BLaER1 (cell line): ENCODE measurements around the gene DAZAP2.
"Not testable (repeated sequence)": the region's sequence is repeated elsewhere in the genome, so short reads cannot be mapped to it uniquely, and the experiment has no call there.

Source experiments
- H3K27ac ChIP-seq: shearing (Covaris generic); formaldehyde crosslinking; 2 replicates; pipeline ENCODE4 v1.8.1; 2022
- H3K27me3 ChIP-seq: shearing (Covaris generic); formaldehyde crosslinking; 2 replicates; pipeline ENCODE4 v1.8.1; 2022
- H3K36me3 ChIP-seq: shearing (Covaris generic); formaldehyde crosslinking; 2 replicates; pipeline ENCODE4 v1.8.1; 2022
- H3K4me1 ChIP-seq: shearing (Covaris generic); formaldehyde crosslinking; 2 replicates; pipeline ENCODE4 v1.8.1; 2022
- H3K4me2 ChIP-seq: shearing (Covaris generic); formaldehyde crosslinking; 2 replicates; pipeline ENCODE4 v1.8.1; 2022
- H3K4me3 ChIP-seq: shearing (Covaris generic); formaldehyde crosslinking; 2 replicates; pipeline ENCODE4 v1.8.1; 2022
- H3K9ac ChIP-seq: shearing (Covaris generic); formaldehyde crosslinking; 2 replicates; pipeline ENCODE4 v1.8.1; 2022
- H3K9me3 ChIP-seq: shearing (Covaris generic); formaldehyde crosslinking; 2 replicates; pipeline ENCODE4 v1.8.1; 2022
- H4K20me1 ChIP-seq: shearing (Covaris generic); formaldehyde crosslinking; 2 replicates; pipeline ENCODE4 v1.8.1; 2022
- Cebpa-rat ChIP-seq: shearing (Covaris generic); IDR thresholded peaks from 2 replicates; pipeline ENCODE4 v1.8.1; 2022

The DAZAP2 gene

GRCh38 chr12:51269174-51270066 is 30.8 kb downstream of the DAZAP2 start:
- no peaks in the 10 kb centered on the region for H4K20me1 ChIP-seq
- H3K27ac ChIP-seq = peak overlapping the region; percentile 42; the same call in 1 of the 2 replicates
- no peak for TF ChIP-seq Cebpa-rat
- H3K4me3 ChIP-seq = peak overlapping the region; percentile 74
- peak overlapping the region; percentile 75; the same call in 1 of the 2 replicates for H3K9ac ChIP-seq
- peaks cover 30% of the 10 kb centered on the region for H3K4me1 ChIP-seq
- H3K36me3 ChIP-seq = no peaks in the 10 kb centered on the region
- 0 out of 2 replicates have a peak, but pooled peaks cover 4% of the 10 kb centered on the region for H3K27me3 ChIP-seq
- peak overlapping the region; percentile 97 for H3K4me2 ChIP-seq
- H3K9me3 ChIP-seq = no peaks in the 10 kb centered on the region

- H3K9me3 ChIP-seq = no peaks in the 10 kb centered on the region
- peak within 1 kb of the TSS; percentile 75 for H3K9ac ChIP-seq
- peak within 1 kb of the TSS; percentile 97 for H3K4me2 ChIP-seq
- no peak for TF ChIP-seq Cebpa-rat
- peak within 1 kb of the TSS; percentile 74 for H3K4me3 ChIP-seq
- peaks cover 26% of the 10 kb centered on the region for H3K4me1 ChIP-seq
- H3K36me3 ChIP-seq = no peaks in the 10 kb centered on the region
- peak within 1 kb of the TSS; percentile 70; the same call in 1 of the 2 replicates for H3K27ac ChIP-seq
- H3K27me3 ChIP-seq = 0 out of 2 replicates have a peak, but pooled peaks cover 4% of the 10 kb centered on the region
- H4K20me1 ChIP-seq = no peaks in the 10 kb centered on the region
Measured at GRCh38 chr12:51270067-51270950, 31.7 kb downstream of the DAZAP2 start, which contains the start of gene SMAGP. TSS of gene SMAGP (minus strand) at chr12:51270415. CDS start at chr12:51269278, 1,137 bp downstream.

GRCh38 chr12:51270951-51271518 is 32.4 kb downstream of the DAZAP2 start:
- H3K9me3 ChIP-seq = no peaks in the 10 kb centered on the region
- H3K9ac ChIP-seq = no peak overlapping the region; the same call in 1 of the 2 replicates
- peak overlapping the region; percentile 74 for H3K4me3 ChIP-seq
- peaks cover 26% of the 10 kb centered on the region for H3K4me1 ChIP-seq
- H3K27me3 ChIP-seq = 0 out of 2 replicates have a peak, but pooled peaks cover 4% of the 10 kb centered on the region
- no peaks in the 10 kb centered on the region for H4K20me1 ChIP-seq
- no peak overlapping the region for H3K27ac ChIP-seq
- no peaks in the 10 kb centered on the region for H3K36me3 ChIP-seq
- H3K4me2 ChIP-seq = peak overlapping the region; percentile 97
- no peak for TF ChIP-seq Cebpa-rat

GRCh38 chr12:51272810-51273209 is 34.2 kb downstream of the DAZAP2 start:
- H3K9ac ChIP-seq, H3K4me3 ChIP-seq, H3K36me3 ChIP-seq, H4K20me1 ChIP-seq, H3K27me3 ChIP-seq, H3K9me3 ChIP-seq, H3K4me2 ChIP-seq, H3K27ac ChIP-seq: not testable (repeated sequence)
- H3K4me1 ChIP-seq = peaks cover 26% of the 10 kb centered on the region

- Histone ChIP-seq H3K4me3 (no peak overlapping the region), H3K9ac (no peak overlapping the region), H3K4me2 (no peak overlapping the region), H3K4me1 (peaks cover 13% of the 10 kb centered on the region), H4K20me1 (no peaks in the 10 kb centered on the region), H3K27me3 (0 out of 2 replicates have a peak, but pooled peaks cover 4% of the 10 kb centered on the region), H3K36me3 (no peaks in the 10 kb centered on the region), H3K27ac (no peak overlapping the region), H3K9me3 (no peaks in the 10 kb centered on the region)
- TF ChIP-seq Cebpa-rat = no peak
Measured at GRCh38 chr12:51275088-51275487, 36.5 kb downstream of the DAZAP2 start.

GRCh38 chr12:51281202-51281924 is 42.7 kb downstream of the DAZAP2 start:
- H3K27me3 ChIP-seq = no peaks in the 10 kb centered on the region
- no peaks in the 10 kb centered on the region for H3K9me3 ChIP-seq
- no peaks in the 10 kb centered on the region for H4K20me1 ChIP-seq
- no peak overlapping the region for H3K4me3 ChIP-seq
- no peaks in the 10 kb centered on the region for H3K4me1 ChIP-seq
- no peaks in the 10 kb centered on the region for H3K36me3 ChIP-seq
- H3K27ac ChIP-seq = no peak overlapping the region
- H3K9ac ChIP-seq = no peak overlapping the region
- TF ChIP-seq Cebpa-rat = no peak
- H3K4me2 ChIP-seq = no peak overlapping the region

GRCh38 chr12:51285843-51286242 is 47.2 kb downstream of the DAZAP2 start:
- no peak for TF ChIP-seq Cebpa-rat
- Histone ChIP-seq H3K27ac (no peak overlapping the region), H3K4me3 (no peak overlapping the region), H4K20me1 (no peaks in the 10 kb centered on the region), H3K4me2 (no peak overlapping the region), H3K9me3 (no peaks in the 10 kb centered on the region), H3K27me3 (no peaks in the 10 kb centered on the region), H3K9ac (no peak overlapping the region), H3K36me3 (no peaks in the 10 kb centered on the region), H3K4me1 (no peaks in the 10 kb centered on the region)

- H3K9me3 ChIP-seq, H3K27ac ChIP-seq, H3K27me3 ChIP-seq, H3K4me3 ChIP-seq, H4K20me1 ChIP-seq, H3K36me3 ChIP-seq, H3K9ac ChIP-seq: not testable (repeated sequence)
- peaks cover 13% of the 10 kb centered on the region for H3K4me1 ChIP-seq
- H3K4me2 ChIP-seq = peak overlapping the region; percentile 45
Measured at GRCh38 chr12:51291603-51292513, 53.2 kb downstream of the DAZAP2 start.
